Motor neuron (in vitro differentiated cells): Measurements from ENCODE around the gene MAN1C1. TPM values are rescaled to one million over a fixed set of nuclear protein-coding genes. Genes with fewer than 3 reads are reported as not detected.
A peak's percentile ranks its signal among the peaks of the same experiment; 100 is the strongest.

Experiments
- ATAC-seq, 8 experiments: fragments of 200-7000 bp; cut with Tn5 transposase; replicated peaks in 6 of 8; 2 replicates each; pipeline ENCODE4 v1.8.0; 2021; ENCODE audit warnings: mild to moderate bottlenecking in 8 of 8, moderate library complexity in 8 of 8
- H3K27ac ChIP-seq, 2 donors: fragments of 250-450 bp; sonication (Bioruptor Pico); 2 replicates each; pipeline ENCODE4 v1.9.0; 2021; ENCODE audit warnings: antibody characterized with exemption in 2 of 2, mild to moderate bottlenecking in 2 of 2, moderate library complexity in 1 of 2
- H3K4me1 ChIP-seq, 2 donors: fragments of 250-450 bp; sonication (Bioruptor Pico); replicated peaks in 1 of 2; 2 replicates each; pipeline ENCODE4 v1.6.1; 2021; ENCODE audit warnings: antibody characterized with exemption in 2 of 2, mild to moderate bottlenecking in 2 of 2, moderate library complexity in 1 of 2
- H3K4me3 ChIP-seq, 5 donors: fragments of 250-450 bp; sonication (Bioruptor Pico); 2 replicates each; pipeline ENCODE4 v1.9.0; 2021; ENCODE audit warnings: antibody characterized with exemption in 5 of 5, mild to moderate bottlenecking in 5 of 5, moderate library complexity in 4 of 5
- WGBS, 10 experiments: fragments of 450-650 bp; shearing (Covaris generic); methylation state at CpG; one replicate each; pipeline ENCODE4 v1.0.0; 2022; 5-methylcytosine and 5-hydroxymethylcytosine counted together
- in situ Hi-C, 9 experiments: fragments of 400-800 bp; cut with MboI; loops; one replicate each; pipeline ENCODE4 v1.15.0; 2021; ENCODE audit warnings: low sequenced_read_pairs in 9 of 9, low pct_unique_long_range_greater_than_20kb in 2 of 9; ENCODE audit not compliant: unreplicated experiment in 9 of 9
- total RNA-seq, 8 experiments: library from RNA; unstranded; fragments of 300-600 nt; gene quantifications; 2 replicates each; pipeline versions ENCODE4 v1.2.3 to v1.2.4, GENCODE V29; 2022

MAN1C1 gene
- total RNA-seq, 8 experiments from 2014 or later, result 1.2 to 67.4 (median 5.7) TPM

DNA sequence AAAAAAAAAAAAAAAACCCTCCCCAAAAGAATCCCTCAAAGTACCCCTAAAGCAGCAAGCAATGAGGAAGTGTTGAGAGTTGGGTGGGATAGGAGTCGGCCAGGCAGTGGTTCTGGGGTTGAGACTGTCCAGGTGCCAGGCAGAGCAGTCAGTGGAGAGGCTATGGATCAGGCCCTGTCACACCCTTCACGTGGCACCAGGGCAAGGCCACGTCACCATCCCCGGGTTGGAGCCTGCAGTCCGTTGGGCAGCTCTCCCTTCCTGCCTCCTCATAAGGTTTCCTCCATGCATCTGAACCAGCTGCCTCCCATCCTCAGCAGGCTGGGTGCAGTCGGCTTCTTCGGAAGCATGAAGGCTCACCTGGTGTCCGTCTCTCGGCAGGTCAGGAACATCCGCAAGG lies 146.9 kb downstream of the MAN1C1 start:
- no peak for ATAC-seq
- peaks cover 11 to 12% of the 10 kb centered on the region in 2 donors for H3K4me1 ChIP-seq
- 80 to 100% (median 95%) methylated on average over 1 to 7 of the region's 10 CpGs; no CpG with 5 or more reads in 5 of the 10 experiments for WGBS, 10 experiments
- H3K4me3 ChIP-seq, result no peak overlapping the region
- H3K27ac ChIP-seq, result no peak overlapping the region
- in situ Hi-C loops, result no loop called here

DNA sequence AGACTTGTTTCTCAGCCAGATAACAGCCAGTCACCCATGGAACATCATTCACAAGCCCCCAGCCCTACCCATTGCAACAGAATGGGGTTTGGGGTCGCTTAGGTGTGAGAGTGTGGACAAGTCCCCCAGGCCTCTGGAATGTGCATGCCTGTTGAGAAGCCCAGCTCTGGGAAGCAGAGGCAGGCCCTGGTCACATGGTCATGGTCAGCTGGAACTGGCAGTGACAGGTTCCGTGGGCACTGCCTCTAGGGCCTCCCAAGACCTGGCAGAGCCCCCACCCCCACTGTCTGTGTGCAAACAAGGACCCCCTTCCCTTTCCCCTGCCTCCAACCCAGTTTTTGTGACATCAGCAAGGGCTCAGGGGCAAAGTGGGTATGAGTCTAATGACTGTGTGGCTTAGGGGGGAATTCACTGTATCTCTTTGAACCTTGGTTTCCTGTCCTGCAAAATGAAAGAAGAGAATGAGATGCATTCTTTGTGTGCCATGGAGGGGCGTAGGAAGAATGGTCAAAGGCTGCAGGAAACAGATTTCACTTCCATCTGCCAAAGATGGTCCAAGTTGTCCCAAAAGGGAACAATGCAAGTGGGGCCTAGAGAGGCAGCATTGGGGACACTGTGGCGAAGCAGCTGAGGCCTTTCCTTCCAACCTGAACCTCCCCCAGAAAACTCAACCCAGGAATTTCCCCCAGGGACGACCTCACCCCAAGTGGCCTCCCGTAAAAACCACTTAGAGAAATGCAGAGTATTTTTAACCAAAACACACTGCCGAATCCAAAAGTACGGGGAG lies 148.7 kb downstream of the MAN1C1 start:
- WGBS, 10 experiments, result 10 to 80% (median 68%) methylated on average over 1 to 7 of the region's 8 CpGs; no CpG with 5 or more reads in 2 of the 10 experiments
- peak in 4 of 8 experiments; percentile 20 to 23 (median 21) for ATAC-seq
- H3K4me1 ChIP-seq, result peaks cover 19 to 20% of the 10 kb centered on the region in 2 donors
- no peak overlapping the region for H3K4me3 ChIP-seq
- H3K27ac ChIP-seq, result no peak overlapping the region
- in situ Hi-C loops, result no loop called here

DNA sequence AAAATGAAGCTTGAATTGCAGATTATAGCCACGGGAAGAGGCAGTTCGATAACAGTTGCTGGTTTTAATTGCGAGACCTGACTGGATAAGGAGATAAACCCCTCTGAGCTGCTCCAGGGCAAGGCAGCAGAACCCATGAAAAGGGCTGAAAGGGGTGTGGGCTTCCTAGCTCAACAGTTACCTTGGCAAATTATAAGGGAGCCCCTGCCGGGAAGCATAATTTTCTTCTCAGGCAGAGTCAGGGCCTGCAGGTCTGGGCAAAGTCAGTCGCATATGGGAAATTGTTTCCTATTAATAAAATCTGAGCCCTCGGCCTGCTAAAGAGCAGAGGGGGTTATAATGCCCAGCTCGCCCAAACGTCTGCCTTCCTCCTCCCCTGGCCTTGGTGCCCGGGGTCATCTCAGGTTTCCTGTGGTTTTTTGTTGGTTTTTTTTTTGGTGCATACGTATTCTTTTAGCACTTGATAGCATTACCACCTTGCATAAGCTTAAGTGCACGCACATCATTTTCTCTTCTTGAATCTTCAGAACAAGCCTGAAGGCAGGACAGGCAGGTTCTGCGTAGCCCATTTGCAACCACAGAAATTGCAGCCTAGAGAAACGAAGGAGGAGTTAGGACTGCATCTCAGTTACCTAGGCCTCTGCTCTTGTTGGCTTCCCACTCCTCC lies 149.5 kb downstream of the MAN1C1 start:
- ATAC-seq, result peak in 1 of 8 experiments; percentile 75
- Histone ChIP-seq H3K4me1 (peaks cover 25 to 27% of the 10 kb centered on the region in 2 donors), H3K27ac (no peak overlapping the region), H3K4me3 (no peak overlapping the region)
- in situ Hi-C loops, result no loop called here
- WGBS, 10 experiments, result 25 to 97% (median 72%) methylated on average over 2 to 13 of the region's 13 CpGs; no CpG with 5 or more reads in 2 of the 10 experiments

DNA sequence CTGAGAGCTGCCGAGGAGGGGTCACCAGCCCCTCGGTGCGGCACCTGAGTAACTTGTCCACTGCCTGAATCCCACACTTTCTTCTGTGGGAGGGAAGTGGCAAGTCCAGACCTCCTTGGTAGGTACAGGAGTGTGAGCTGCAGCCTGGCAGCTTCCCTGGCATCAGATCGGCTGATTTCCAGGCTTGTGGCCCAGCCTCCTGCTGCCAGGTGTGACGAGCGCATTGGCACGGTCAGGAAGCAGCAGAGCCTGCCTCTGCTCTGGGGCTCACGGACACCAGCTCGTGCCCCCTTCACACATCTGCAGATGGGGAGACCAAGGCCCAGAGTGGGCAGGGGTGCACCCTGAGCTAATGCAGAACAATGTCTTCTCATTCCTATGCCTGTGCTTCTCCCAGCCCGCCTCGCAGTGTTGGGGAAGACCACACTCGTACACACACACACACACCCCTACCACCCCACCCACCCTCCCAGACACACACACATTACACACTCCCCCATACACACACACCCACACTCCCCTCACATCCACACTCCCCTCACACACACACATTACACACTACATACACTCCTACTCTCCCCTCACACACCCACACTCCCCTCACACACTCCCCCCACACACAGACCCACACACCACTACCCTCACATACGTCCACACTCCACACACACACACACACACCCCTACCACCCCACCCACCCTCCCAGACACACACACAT lies 150.3 kb downstream of the MAN1C1 start:
- in situ Hi-C loops, result no loop called here
- Histone ChIP-seq H3K27ac (no peak overlapping the region), H3K4me1 (peaks cover 32 to 35% of the 10 kb centered on the region in 2 donors), H3K4me3 (no peak overlapping the region)
- WGBS, 10 experiments, result 90 to 100% (median 100%) methylated on average over 1 to 3 of the region's 13 CpGs; no CpG with 5 or more reads in 7 of the 10 experiments
- ATAC-seq, result no peak

DNA sequence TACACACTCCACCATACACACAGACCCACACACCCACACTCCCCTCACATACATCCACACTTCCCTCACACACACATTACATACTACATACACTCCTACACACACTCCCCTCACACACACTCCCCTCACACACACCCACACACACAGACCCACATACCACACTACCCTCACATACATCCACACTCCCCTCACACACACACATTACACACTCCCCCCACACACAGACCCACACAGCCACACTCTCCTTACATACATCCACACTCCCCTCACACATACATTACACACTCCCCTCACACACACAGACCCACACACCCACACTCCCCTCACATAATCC lies 150.8 kb downstream of the MAN1C1 start:
- peaks cover 37 to 39% of the 10 kb centered on the region in 2 donors for H3K4me1 ChIP-seq
- H3K4me3 ChIP-seq, result no peak overlapping the region
- in situ Hi-C loops, result no loop called here
- ATAC-seq, result no peak
- H3K27ac ChIP-seq, result no peak overlapping the region

DNA sequence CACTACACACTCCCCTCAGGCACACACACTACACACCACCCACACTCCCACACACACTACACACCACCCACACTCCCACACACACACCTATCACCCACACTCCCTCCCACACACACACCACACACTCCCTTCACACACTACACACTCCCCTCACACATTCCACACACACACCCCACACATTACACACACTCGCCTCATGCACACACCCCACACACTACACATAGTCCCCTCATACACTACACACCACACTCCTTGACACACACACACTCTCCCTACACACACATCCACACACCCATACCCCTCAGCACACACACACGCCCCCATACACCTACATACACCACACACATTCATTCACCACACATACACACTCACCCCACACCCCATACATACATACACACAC lies 152.4 kb downstream of the MAN1C1 start:
- no peak for ATAC-seq
- no peak overlapping the region for H3K4me3 ChIP-seq
- 0 to 100% (median 100%) methylated on average over 1 to 2 of the region's 2 CpGs; no CpG with 5 or more reads in 5 of the 10 experiments for WGBS, 10 experiments
- H3K4me1 ChIP-seq, result peaks cover 37 to 44% of the 10 kb centered on the region in 2 donors
- no peak overlapping the region for H3K27ac ChIP-seq
- in situ Hi-C loops, result no loop called here

DNA sequence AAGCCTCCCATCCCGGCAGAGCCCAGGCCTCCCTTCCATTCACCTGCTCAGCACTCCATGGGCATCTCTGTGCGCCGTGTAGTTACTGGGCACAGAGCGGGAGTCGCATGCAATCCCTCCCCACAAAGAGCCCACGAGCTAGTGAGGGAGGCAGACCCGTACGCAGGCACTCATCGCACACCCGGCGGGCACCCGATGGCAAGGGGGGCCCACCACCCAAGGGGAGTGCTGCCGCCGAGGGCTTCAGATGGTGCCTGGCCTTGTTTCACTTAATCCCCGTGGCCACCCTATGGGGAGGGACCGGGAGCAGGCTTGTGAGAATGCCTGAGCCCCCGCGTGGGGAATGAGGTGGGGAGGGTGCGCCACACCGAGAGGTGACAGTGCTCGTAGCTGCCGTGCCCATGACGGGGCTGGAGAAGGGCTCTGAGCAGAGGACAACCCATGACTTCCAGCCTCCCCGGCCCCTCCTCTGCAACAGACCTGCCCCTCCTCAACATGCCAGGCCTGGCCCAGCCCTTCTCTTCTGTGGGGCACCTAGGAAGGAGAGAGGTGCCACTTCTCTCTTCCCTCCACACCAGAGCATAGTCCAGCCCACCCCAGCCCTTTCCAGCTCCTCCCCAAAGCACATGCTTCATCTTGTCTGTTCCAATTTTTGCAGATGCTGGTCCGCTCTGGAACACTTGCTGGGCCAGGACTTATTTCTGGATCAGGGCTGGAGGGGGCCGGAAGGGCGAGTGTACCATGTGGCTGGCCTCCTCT lies 153.2 kb downstream of the MAN1C1 start:
- in situ Hi-C loops, result no loop called here

DNA sequence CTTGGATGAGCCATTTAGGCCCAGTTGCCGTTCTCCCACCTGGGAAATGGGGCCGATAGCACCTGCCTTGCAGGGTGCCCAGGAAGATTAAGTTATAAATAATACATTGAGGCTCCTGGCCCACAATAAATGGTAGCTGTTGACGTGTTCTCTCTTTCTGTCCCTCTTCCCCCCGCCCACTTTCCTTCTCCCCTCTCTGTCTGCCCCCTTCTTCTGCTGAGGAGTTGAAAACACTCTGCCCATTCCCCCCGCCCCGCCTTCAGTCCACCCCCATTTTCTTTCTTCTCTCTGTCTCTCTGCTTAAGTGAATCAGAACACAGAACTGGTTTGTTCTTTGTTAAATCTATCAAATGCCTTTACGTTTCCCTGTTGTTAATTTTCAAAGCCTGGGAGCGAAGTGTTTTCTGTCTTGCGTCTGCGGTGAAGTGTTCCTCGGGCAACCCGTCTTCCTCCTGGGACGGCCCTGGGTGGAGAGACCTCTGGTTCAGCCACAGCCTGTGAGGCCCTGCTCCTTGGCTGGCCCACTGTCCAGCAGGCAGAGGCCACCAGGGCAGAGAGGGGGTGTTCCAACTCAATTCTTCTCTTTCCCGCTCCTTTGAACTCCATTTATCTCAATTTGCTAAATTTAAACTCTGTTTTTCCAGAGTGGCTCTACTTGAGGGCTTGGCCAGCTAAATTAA lies 154.1 kb downstream of the MAN1C1 start:
- WGBS, 10 experiments, result 0 to 100% (median 22%) methylated on average over 1 to 9 of the region's 14 CpGs
- in situ Hi-C loops, result no loop called here
- Histone ChIP-seq H3K4me3 (no peak overlapping the region), H3K27ac (peak overlapping the region; percentile 7 to 9), H3K4me1 (peaks cover 35 to 38% of the 10 kb centered on the region in 2 donors)
- ATAC-seq, result peak in 5 of 8 experiments; percentile 65 to 81 (median 71)

More for the DNA sequence above, 153.2 kb downstream of the MAN1C1 start:
- Histone ChIP-seq H3K27ac (peak overlapping the region in 1 of 2 donors; percentile 7), H3K4me1 (peaks cover 37 to 44% of the 10 kb centered on the region in 2 donors), H3K4me3 (no peak overlapping the region)
- ATAC-seq, result no peak
- WGBS, 10 experiments, result 50 to 98% (median 79%) methylated on average over 1 to 11 of the region's 27 CpGs; no CpG with 5 or more reads in 4 of the 10 experiments

DNA sequence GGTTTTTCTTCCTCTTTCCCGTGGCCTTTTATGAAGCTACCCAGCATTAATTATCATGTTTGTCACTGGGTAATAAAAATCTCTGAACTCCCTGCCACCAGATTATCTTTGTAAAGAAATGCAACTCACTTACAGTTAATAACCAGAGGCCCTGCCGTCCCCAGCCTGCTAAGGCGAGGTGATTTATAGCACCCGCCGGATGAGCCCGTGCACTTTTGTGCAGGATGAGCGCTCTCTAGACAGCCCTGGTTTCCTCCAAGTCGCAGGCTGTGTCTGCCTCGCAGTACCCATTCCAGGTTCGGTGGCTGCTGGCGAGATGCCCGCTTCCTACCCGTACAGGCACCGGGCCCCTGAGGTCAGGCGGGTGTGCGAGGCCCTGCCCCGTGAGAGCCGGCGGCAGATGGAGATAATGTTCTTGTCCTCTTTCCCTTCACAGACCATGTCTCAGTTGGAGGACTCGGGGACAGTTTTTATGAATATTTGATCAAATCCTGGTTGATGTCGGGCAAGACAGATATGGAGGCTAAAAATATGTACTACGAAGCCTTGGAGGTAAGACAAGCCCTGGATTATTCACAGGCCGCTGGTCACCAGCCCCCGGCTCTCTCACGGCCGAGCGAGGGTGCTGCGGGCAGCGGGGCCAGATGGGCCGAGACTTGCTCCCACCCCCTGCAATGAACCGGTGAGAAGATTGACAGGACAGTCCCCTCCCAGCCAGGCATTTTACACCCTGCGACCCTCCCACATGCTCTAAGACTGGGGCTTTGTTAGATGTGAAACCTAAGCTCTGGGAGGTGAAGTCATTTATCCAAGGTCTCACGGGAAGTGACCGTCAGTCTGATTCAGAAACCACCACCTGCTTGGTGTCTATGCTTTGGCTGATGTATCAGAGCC lies 154.9 kb downstream of the MAN1C1 start:
- H3K4me3 ChIP-seq, result peak overlapping the region in 2 of 5 donors; percentile 3 to 16
- 3 to 71% (median 24%) methylated on average over 6 to 27 of the region's 34 CpGs; no CpG with 5 or more reads in 2 of the 10 experiments for WGBS, 10 experiments
- in situ Hi-C loops, result no loop called here
- peak in 6 of 8 experiments; percentile 35 to 95 (median 92) for ATAC-seq
- H3K4me1 ChIP-seq, result peaks cover 29 to 33% of the 10 kb centered on the region in 2 donors
- H3K27ac ChIP-seq, result peak overlapping the region in 1 of 2 donors; percentile 24

DNA sequence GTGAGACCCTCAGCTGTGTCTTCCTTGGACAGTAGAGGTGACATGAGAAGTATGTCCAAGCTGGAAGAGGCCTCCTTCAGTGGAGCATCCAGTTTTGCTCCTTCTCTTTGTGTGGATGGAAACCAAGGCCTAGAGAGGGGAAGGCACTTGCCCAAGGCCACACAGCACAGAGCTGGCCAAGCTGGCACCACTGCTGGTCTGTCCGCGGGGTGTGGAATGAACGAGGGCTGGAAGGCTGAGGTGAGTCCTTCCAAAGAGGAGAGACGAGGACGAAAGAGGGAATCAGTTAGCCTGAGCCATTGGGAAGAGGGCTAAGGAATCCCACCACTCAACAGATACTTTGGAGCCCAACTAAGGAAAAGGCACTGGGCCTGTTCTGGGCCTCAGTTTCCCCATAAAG lies 155.6 kb downstream of the MAN1C1 start:
- in situ Hi-C loops, result no loop called here
- Histone ChIP-seq H3K27ac (peak overlapping the region in 1 of 2 donors; percentile 24), H3K4me3 (no peak overlapping the region), H3K4me1 (peaks cover 29 to 33% of the 10 kb centered on the region in 2 donors)
- ATAC-seq, result no peak
- WGBS, 10 experiments, result 89 to 100% (median 93%) methylated on average over 2 to 3 of the region's 5 CpGs; no CpG with 5 or more reads in 6 of the 10 experiments

DNA sequence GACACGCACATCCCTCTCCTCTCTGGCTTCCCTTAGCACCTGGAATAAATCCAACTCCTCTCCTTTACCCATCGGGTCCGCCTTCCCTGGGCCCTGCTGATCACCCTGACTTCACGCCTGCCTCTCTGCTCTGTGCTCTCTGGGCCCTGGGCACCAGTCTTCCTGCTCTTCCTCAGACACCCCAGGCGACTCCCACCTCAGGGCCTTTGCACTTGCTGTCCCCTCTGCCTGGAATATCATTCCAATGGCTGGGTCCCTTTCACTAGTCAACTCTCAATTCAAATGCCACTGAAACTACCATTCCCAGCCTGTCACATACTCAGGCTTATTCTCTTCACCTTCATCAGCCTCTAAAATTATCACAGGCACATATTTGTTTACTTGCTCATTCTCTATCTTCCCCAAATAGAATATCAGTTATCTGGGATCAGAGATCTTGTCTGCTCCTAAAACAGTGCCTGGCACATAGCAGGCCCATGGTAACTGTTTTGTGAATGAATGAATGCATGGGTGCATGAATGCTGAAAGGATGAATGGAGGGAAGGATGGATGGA lies 156.2 kb downstream of the MAN1C1 start:
- Histone ChIP-seq H3K4me1 (peaks cover 29 to 33% of the 10 kb centered on the region in 2 donors), H3K27ac (no peak overlapping the region), H3K4me3 (no peak overlapping the region)
- ATAC-seq, result no peak
- WGBS, 10 experiments, result 70 to 100% (median 96%) methylated on average over 1 to 5 of the region's 5 CpGs; no CpG with 5 or more reads in 3 of the 10 experiments
- in situ Hi-C loops, result no loop called here
